HEK293 (cell line): ENCODE data around the gene ALAD.

Experiments
- BCL11A ChIP-seq: fragments of 450-650 bp; formaldehyde crosslinking; IDR thresholded peaks from 2 replicates; pipeline ENCODE4 v1.5.1; 2016; ENCODE audit warnings: low read depth, missing biosample characterization, missing genetic modification characterization
- KLF9 ChIP-seq: fragments of 450-650 bp; formaldehyde crosslinking; IDR thresholded peaks from 2 replicates; pipeline ENCODE4 v1.5.1; 2016; ENCODE audit warnings: missing biosample characterization, missing genetic modification characterization, low read depth
- OVOL3 ChIP-seq: fragments of 450-650 bp; formaldehyde crosslinking; IDR thresholded peaks from 2 replicates; pipeline ENCODE4 v1.5.1; 2016; ENCODE audit warnings: missing biosample characterization, missing genetic modification characterization
- SP3 ChIP-seq: fragments of 450-650 bp; formaldehyde crosslinking; IDR thresholded peaks from 2 replicates; pipeline ENCODE4 v1.5.1; 2016; ENCODE audit warnings: missing biosample characterization, missing genetic modification characterization
- SP7 ChIP-seq: fragments of 450-650 bp; formaldehyde crosslinking; IDR thresholded peaks from 2 replicates; pipeline ENCODE4 v1.5.1; 2016; ENCODE audit warnings: missing biosample characterization, missing genetic modification characterization
- TCF7L2 ChIP-seq: IDR thresholded peaks from 2 replicates; pipeline ENCODE4 v1.6.1; 2011; ENCODE audit warnings: low read depth, mild to moderate bottlenecking, inconsistent platforms, low read length, moderate library complexity, borderline replicate concordance
- ZBTB17 ChIP-seq: fragments of 450-650 bp; formaldehyde crosslinking; IDR thresholded peaks from 2 replicates; pipeline ENCODE4 v1.5.1; 2016; ENCODE audit warnings: missing biosample characterization, missing genetic modification characterization
- ZFP37 ChIP-seq: fragments of 450-650 bp; formaldehyde crosslinking; IDR thresholded peaks from 2 replicates; pipeline ENCODE4 v1.5.1; 2016; ENCODE audit warnings: missing biosample characterization, missing genetic modification characterization
- ZIC2 ChIP-seq: fragments of 450-650 bp; formaldehyde crosslinking; IDR thresholded peaks from 2 replicates; pipeline ENCODE4 v1.5.1; 2016; ENCODE audit warnings: missing biosample characterization, missing genetic modification characterization
- ZNF221 ChIP-seq: fragments of 450-650 bp; formaldehyde crosslinking; IDR thresholded peaks from 2 replicates; pipeline ENCODE4 v1.5.1; 2017; ENCODE audit warnings: missing biosample characterization, missing genetic modification characterization, borderline replicate concordance
- ZNF23 ChIP-seq: fragments of 450-650 bp; formaldehyde crosslinking; IDR thresholded peaks from 2 replicates; pipeline ENCODE4 v1.5.1; 2016; ENCODE audit warnings: missing biosample characterization, missing genetic modification characterization, borderline replicate concordance
- ZNF239 ChIP-seq: fragments of 450-650 bp; formaldehyde crosslinking; IDR thresholded peaks from 2 replicates; pipeline ENCODE4 v1.5.1; 2016; ENCODE audit warnings: missing biosample characterization, missing genetic modification characterization
- ZNF24 ChIP-seq: fragments of 450-650 bp; formaldehyde crosslinking; IDR thresholded peaks from 2 replicates; pipeline ENCODE4 v1.5.1; 2016; ENCODE audit warnings: missing biosample characterization, missing genetic modification characterization
- ZNF274 ChIP-seq, 2 experiments: fragments of 200-500 bp in 1 of 2; fragments of 450-650 bp in 1 of 2; sonication (Bioruptor generic) in 1 of 2; formaldehyde crosslinking in 1 of 2; IDR thresholded peaks; 2 replicates each; pipeline versions ENCODE4 v1.5.1 to v1.6.1; 2014 to 2016; ENCODE audit warnings: borderline replicate concordance in 1 of 2, inconsistent platforms in 1 of 2, low read length in 1 of 2, missing biosample characterization in 1 of 2, missing genetic modification characterization in 1 of 2
- ZNF341 ChIP-seq: fragments of 450-650 bp; formaldehyde crosslinking; IDR thresholded peaks from 2 replicates; pipeline ENCODE4; 2016; ENCODE audit warnings: low read depth, missing biosample characterization, missing genetic modification characterization
- ZNF404 ChIP-seq: fragments of 450-650 bp; formaldehyde crosslinking; IDR thresholded peaks from 2 replicates; pipeline ENCODE4 v1.5.1; 2017; ENCODE audit warnings: missing biosample characterization, missing genetic modification characterization
- ZNF426 ChIP-seq: fragments of 450-650 bp; formaldehyde crosslinking; IDR thresholded peaks from 2 replicates; pipeline ENCODE4 v1.5.1; 2017; ENCODE audit warnings: missing biosample characterization, missing genetic modification characterization, mild to moderate bottlenecking, inconsistent platforms, moderate library complexity
- ZNF510 ChIP-seq: fragments of 450-650 bp; formaldehyde crosslinking; IDR thresholded peaks from 2 replicates; pipeline ENCODE4 v1.5.1; 2018; ENCODE audit warnings: mild to moderate bottlenecking, missing genetic modification characterization, missing biosample characterization; ENCODE audit not compliant: insufficient replicate concordance
- ZNF514 ChIP-seq: fragments of 450-650 bp; formaldehyde crosslinking; IDR thresholded peaks from 2 replicates; pipeline ENCODE4 v1.5.1; 2016; ENCODE audit warnings: missing biosample characterization, missing genetic modification characterization
- ZNF548 ChIP-seq: fragments of 450-650 bp; formaldehyde crosslinking; IDR thresholded peaks from 2 replicates; pipeline ENCODE4 v1.5.1; 2016; ENCODE audit warnings: missing biosample characterization, missing genetic modification characterization
- ZNF549 ChIP-seq: fragments of 450-650 bp; IDR thresholded peaks from 2 replicates; pipeline ENCODE4 v1.5.1; 2018; ENCODE audit warnings: missing biosample characterization, missing genetic modification characterization, mild to moderate bottlenecking, inconsistent platforms, moderate library complexity
- ZNF585B ChIP-seq: fragments of 450-650 bp; formaldehyde crosslinking; IDR thresholded peaks from 2 replicates; pipeline ENCODE4 v1.5.1; 2016; ENCODE audit warnings: missing biosample characterization, missing genetic modification characterization
- ZNF621 ChIP-seq: fragments of 450-650 bp; formaldehyde crosslinking; IDR thresholded peaks from 2 replicates; pipeline ENCODE4 v1.5.1; 2017; ENCODE audit warnings: missing biosample characterization, missing genetic modification characterization
- ZNF677 ChIP-seq: fragments of 450-650 bp; IDR thresholded peaks from 2 replicates; pipeline ENCODE4 v1.5.0; 2018; ENCODE audit warnings: missing biosample characterization, mild to moderate bottlenecking, missing genetic modification characterization, moderate library complexity
- ZNF707 ChIP-seq: fragments of 450-650 bp; formaldehyde crosslinking; IDR thresholded peaks from 2 replicates; pipeline ENCODE4 v1.5.1; 2016; ENCODE audit warnings: missing biosample characterization, missing genetic modification characterization
- ZNF830 ChIP-seq: fragments of 450-650 bp; IDR thresholded peaks from 2 replicates; pipeline ENCODE4 v1.5.0; 2018; ENCODE audit warnings: missing biosample characterization, missing genetic modification characterization, low read depth, mild to moderate bottlenecking, moderate library complexity
- TF ChIP-seq, protein P1 (sequence below): fragments of 450-650 bp; formaldehyde crosslinking; IDR thresholded peaks from 2 replicates; pipeline ENCODE4 v1.5.1; 2016; ENCODE audit warnings: missing biosample characterization, missing genetic modification characterization
- TF ChIP-seq, protein P2 (sequence below): fragments of 450-650 bp; formaldehyde crosslinking; IDR thresholded peaks from 2 replicates; pipeline ENCODE4 v1.5.1; 2016; ENCODE audit warnings: missing biosample characterization, missing genetic modification characterization
- TF ChIP-seq, protein P3 (sequence below): fragments of 450-650 bp; formaldehyde crosslinking; IDR thresholded peaks from 2 replicates; pipeline ENCODE4 v1.5.1; 2017; ENCODE audit warnings: missing biosample characterization, missing genetic modification characterization
- TF ChIP-seq, protein P4 (sequence below): fragments of 450-650 bp; formaldehyde crosslinking; IDR thresholded peaks from 2 replicates; pipeline ENCODE4 v1.5.1; 2017; ENCODE audit warnings: missing biosample characterization, missing genetic modification characterization
- TF ChIP-seq, protein P5 (sequence below): fragments of 450-650 bp; formaldehyde crosslinking; IDR thresholded peaks from 2 replicates; pipeline ENCODE4 v1.5.1; 2016; ENCODE audit warnings: missing biosample characterization, missing genetic modification characterization
- TF ChIP-seq, protein P6 (sequence below): fragments of 450-650 bp; formaldehyde crosslinking; IDR thresholded peaks from 2 replicates; pipeline ENCODE4 v1.5.1; 2016; ENCODE audit warnings: missing biosample characterization, missing genetic modification characterization

ALAD gene

DNA sequence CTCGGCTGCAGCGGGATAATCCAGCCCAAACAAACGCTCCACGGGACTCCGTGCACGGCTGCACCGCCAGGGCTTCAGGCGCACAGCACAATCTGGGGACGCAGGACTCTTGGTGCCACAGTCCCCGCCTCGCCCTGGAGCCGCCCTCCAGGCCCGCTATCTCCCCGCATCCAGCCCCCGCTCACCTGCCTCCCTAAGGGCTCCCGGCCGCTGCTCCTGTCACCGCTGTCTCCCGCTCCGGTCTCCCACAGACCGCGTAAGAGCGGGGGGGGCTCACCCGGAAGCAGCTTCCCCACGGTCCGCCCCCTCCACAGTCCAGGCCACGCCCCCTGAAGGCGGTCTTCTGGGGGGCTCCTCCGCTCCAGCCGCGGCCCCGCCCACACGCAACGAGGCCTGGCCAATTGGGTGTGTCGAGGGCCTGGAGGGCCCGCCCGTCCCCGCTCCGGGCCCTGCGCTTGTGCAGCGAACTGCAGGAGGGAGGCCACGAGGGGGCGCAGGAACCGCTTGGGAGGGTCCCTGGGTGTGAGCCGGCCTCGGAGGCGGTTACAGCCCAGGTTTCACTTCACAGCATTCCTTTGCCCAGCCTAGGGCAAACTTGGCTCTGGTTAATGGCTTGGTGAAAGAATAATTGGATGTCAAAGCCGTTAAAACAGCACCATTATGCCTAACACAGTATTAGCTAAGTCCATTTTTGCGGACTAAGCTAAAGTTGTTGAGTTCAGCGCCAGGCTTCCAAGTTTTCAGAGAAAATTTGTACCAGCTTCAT lies at the start of gene ALAD (continued):
- TF ChIP-seq, protein P1, sequence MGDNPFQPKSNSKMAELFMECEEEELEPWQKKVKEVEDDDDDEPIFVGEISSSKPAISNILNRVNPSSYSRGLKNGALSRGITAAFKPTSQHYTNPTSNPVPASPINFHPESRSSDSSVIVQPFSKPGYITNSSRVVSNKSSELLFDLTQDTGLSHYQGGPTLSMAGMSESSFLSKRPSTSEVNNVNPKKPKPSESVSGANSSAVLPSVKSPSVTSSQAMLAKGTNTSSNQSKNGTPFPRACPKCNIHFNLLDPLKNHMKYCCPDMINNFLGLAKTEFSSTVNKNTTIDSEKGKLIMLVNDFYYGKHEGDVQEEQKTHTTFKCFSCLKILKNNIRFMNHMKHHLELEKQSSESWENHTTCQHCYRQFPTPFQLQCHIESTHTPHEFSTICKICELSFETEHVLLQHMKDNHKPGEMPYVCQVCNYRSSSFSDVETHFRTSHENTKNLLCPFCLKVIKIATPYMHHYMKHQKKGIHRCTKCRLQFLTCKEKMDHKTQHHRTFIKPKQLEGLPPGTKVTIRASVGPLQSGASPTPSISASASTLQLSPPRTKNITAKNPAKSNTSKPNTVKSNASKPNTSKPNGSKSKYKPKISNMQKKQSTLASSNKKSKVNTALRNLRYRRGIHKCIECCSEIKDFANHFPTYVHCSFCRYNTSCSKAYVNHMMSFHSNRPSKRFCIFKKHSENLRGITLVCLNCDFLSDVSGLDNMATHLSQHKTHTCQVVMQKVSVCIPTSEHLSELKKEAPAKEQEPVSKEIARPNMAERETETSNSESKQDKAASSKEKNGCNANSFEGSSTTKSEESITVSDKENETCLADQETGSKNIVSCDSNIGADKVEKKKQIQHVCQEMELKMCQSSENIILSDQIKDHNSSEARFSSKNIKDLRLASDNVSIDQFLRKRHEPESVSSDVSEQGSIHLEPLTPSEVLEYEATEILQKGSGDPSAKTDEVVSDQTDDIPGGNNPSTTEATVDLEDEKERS (tag by site-specific recombination): no peak
- TF ChIP-seq ZNF677 (tag by site-specific recombination) (no peak), ZNF514 (tag by site-specific recombination) (no peak), ZNF585B (tag by site-specific recombination) (no peak), ZNF548 (tag by site-specific recombination) (no peak), ZNF341 (tag by site-specific recombination) (peak; percentile 95), KLF9 (peak; percentile 98), ZIC2 (tag by site-specific recombination) (peak; percentile 52), ZNF549 (tag by site-specific recombination) (no peak), ZBTB17 (peak; percentile 78), ZNF621 (no peak), ZNF274 (IDR thresholded peaks at IDR 0.05; ENCODE audit: low read length) (no peak), ZNF274 (tag by site-specific recombination; IDR thresholded peaks at IDR 0.05; ENCODE audit: borderline replicate concordance) (no peak), ZNF404 (tag by site-specific recombination) (no peak), ZNF239 (tag by site-specific recombination) (no peak), ZNF830 (no peak), ZNF707 (tag by site-specific recombination) (no peak), ZNF221 (tag by site-specific recombination) (no peak), SP7 (tag by site-specific recombination) (peak; percentile 49), ZNF23 (tag by site-specific recombination) (no peak), ZNF24 (tag by site-specific recombination) (no peak), TCF7L2 (no peak), OVOL3 (tag by site-specific recombination) (no peak), BCL11A (tag by site-specific recombination) (no peak), ZNF426 (no peak), ZNF510 (tag by site-specific recombination) (no peak), ZFP37 (tag by site-specific recombination) (no peak), SP3 (peak; percentile 93)
- TF ChIP-seq, protein P2, sequence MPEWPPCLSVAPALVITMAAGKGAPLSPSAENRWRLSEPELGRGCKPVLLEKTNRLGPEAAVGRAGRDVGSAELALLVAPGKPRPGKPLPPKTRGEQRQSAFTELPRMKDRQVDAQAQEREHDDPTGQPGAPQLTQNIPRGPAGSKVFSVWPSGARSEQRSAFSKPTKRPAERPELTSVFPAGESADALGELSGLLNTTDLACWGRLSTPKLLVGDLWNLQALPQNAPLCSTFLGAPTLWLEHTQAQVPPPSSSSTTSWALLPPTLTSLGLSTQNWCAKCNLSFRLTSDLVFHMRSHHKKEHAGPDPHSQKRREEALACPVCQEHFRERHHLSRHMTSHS (tag by site-specific recombination): no peak
- TF ChIP-seq, protein P3, sequence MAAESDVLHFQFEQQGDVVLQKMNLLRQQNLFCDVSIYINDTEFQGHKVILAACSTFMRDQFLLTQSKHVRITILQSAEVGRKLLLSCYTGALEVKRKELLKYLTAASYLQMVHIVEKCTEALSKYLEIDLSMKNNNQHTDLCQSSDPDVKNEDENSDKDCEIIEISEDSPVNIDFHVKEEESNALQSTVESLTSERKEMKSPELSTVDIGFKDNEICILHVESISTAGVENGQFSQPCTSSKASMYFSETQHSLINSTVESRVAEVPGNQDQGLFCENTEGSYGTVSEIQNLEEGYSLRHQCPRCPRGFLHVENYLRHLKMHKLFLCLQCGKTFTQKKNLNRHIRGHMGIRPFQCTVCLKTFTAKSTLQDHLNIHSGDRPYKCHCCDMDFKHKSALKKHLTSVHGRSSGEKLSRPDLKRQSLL (tag by site-specific recombination): peak; percentile 33; the same call in 1 of the 2 replicates
- TF ChIP-seq, protein P4, sequence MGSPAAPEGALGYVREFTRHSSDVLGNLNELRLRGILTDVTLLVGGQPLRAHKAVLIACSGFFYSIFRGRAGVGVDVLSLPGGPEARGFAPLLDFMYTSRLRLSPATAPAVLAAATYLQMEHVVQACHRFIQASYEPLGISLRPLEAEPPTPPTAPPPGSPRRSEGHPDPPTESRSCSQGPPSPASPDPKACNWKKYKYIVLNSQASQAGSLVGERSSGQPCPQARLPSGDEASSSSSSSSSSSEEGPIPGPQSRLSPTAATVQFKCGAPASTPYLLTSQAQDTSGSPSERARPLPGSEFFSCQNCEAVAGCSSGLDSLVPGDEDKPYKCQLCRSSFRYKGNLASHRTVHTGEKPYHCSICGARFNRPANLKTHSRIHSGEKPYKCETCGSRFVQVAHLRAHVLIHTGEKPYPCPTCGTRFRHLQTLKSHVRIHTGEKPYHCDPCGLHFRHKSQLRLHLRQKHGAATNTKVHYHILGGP (tag by site-specific recombination): no peak
- TF ChIP-seq, protein P5, sequence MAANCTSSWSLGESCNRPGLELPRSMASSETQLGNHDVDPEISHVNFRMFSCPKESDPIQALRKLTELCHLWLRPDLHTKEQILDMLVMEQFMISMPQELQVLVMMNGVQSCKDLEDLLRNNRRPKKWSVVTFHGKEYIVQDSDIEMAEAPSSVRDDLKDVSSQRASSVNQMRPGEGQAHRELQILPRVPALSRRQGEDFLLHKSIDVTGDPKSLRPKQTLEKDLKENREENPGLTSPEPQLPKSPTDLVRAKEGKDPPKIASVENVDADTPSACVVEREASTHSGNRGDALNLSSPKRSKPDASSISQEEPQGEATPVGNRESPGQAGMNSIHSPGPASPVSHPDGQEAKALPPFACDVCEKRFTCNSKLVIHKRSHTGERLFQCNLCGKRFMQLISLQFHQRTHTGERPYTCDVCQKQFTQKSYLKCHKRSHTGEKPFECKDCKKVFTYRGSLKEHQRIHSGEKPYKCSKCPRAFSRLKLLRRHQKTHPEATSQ: no peak
- TF ChIP-seq, protein P6, sequence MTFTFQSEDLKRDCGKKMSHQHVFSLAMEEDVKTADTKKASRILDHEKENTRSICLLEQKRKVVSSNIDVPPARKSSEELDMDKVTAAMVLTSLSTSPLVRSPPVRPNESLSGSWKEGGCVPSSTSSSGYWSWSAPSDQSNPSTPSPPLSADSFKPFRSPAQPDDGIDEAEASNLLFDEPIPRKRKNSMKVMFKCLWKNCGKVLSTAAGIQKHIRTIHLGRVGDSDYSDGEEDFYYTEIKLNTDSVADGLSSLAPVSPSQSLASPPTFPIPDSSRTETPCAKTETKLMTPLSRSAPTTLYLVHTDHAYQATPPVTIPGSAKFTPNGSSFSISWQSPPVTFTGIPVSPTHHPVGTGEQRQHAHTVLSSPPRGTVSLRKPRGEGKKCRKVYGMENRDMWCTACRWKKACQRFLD (tag by site-specific recombination): no peak
